ENCODE measurements around the gene MAML1.

The MAML1 gene

GRCh38 chr5:179767496-179768100 is 35.0 kb downstream of the MAML1 start:
- no peak for TF ChIP-seq CTCF (IDR thresholded peaks at IDR 0.05; ENCODE audit: control insufficient read depth, insufficient read depth, low read depth, low read length, missing control alignments)
- DNase-seq (ENCODE audit: low read depth) = no peak

GRCh38 chr5:179768326-179769085 is 35.9 kb downstream of the MAML1 start:
- H3K4me3 ChIP-seq (ENCODE audit: control insufficient read depth, low read depth, low read length) = no peak overlapping the region
- TF ChIP-seq CTCF (IDR thresholded peaks at IDR 0.05; ENCODE audit: control insufficient read depth, insufficient read depth, low read depth, low read length, missing control alignments) = peak; percentile 1
- DNase-seq (ENCODE audit: low read depth) = no peak

More at GRCh38 chr5:179767496-179768100, 35.0 kb downstream of the MAML1 start:
- H3K4me3 ChIP-seq (ENCODE audit: control insufficient read depth, low read depth, low read length) = no peak overlapping the region

- H3K4me3 ChIP-seq (ENCODE audit: control insufficient read depth, low read depth, low read length) = no peak overlapping the region
- TF ChIP-seq CTCF (IDR thresholded peaks at IDR 0.05; ENCODE audit: control insufficient read depth, insufficient read depth, low read depth, low read length, missing control alignments) = no peak
- no peak for DNase-seq (ENCODE audit: low read depth)
Observed at GRCh38 chr5:179769271-179769670, 36.6 kb downstream of the MAML1 start.

GRCh38 chr5:179769796-179770195 is 37.2 kb downstream of the MAML1 start:
- no peak overlapping the region for H3K4me3 ChIP-seq (ENCODE audit: control insufficient read depth, low read depth, low read length)
- TF ChIP-seq CTCF (IDR thresholded peaks at IDR 0.05; ENCODE audit: control insufficient read depth, insufficient read depth, low read depth, low read length, missing control alignments) = no peak
- DNase-seq (ENCODE audit: low read depth) = no peak

GRCh38 chr5:179771311-179771895 is 38.8 kb downstream of the MAML1 start:
- H3K4me3 ChIP-seq (ENCODE audit: control insufficient read depth, low read depth, low read length) = no peak overlapping the region
- TF ChIP-seq CTCF (IDR thresholded peaks at IDR 0.05; ENCODE audit: control insufficient read depth, insufficient read depth, low read depth, low read length, missing control alignments) = no peak
- no peak for DNase-seq (ENCODE audit: low read depth)

GRCh38 chr5:179772351-179772750 is 39.7 kb downstream of the MAML1 start:
- DNase-seq (ENCODE audit: low read depth) = no peak
- no peak overlapping the region for H3K4me3 ChIP-seq (ENCODE audit: control insufficient read depth, low read depth, low read length)
- TF ChIP-seq CTCF (IDR thresholded peaks at IDR 0.05; ENCODE audit: control insufficient read depth, insufficient read depth, low read depth, low read length, missing control alignments) = no peak
